ENCODE results near the gene LIPK.
"Not testable (repeated sequence)": the region's sequence is repeated elsewhere in the genome, so short reads cannot be mapped to it uniquely, and the experiment has no call there.

DNA sequence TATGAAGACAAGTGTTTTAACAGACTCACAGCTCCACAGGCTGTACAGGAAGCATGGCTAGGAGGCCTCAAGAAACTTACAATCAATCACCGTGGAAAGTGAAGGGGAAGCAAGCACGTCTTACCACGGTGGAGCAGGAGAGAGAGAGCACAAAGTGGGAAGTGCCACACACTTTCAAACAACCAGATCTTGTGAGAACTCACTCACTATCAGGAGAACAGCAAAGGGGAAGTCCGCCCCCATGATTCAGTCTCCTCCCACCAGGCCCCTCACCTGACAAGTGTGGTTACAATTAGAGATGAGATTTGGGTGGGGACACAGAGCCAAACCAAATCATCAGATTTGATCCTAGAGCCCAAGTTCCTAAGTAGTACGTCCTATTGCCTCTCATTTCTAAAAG lies 35.9 kb downstream of the LIPK start:
- TF ChIP-seq, protein P1, sequence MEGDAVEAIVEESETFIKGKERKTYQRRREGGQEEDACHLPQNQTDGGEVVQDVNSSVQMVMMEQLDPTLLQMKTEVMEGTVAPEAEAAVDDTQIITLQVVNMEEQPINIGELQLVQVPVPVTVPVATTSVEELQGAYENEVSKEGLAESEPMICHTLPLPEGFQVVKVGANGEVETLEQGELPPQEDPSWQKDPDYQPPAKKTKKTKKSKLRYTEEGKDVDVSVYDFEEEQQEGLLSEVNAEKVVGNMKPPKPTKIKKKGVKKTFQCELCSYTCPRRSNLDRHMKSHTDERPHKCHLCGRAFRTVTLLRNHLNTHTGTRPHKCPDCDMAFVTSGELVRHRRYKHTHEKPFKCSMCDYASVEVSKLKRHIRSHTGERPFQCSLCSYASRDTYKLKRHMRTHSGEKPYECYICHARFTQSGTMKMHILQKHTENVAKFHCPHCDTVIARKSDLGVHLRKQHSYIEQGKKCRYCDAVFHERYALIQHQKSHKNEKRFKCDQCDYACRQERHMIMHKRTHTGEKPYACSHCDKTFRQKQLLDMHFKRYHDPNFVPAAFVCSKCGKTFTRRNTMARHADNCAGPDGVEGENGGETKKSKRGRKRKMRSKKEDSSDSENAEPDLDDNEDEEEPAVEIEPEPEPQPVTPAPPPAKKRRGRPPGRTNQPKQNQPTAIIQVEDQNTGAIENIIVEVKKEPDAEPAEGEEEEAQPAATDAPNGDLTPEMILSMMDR (IDR thresholded peaks at IDR 0.05; ENCODE audit: low read depth, low read length), result not testable (repeated sequence)
- not testable (repeated sequence) for TF ChIP-seq EZH2phosphoT487 (IDR thresholded peaks at IDR 0.05; ENCODE audit: low read depth)

All from OCI-LY3 (cell line).